Measurements from ENCODE around the gene ZFYVE28. TPM values are rescaled to one million over a fixed set of nuclear protein-coding genes. Genes with fewer than 3 reads are reported as not detected.

The ZFYVE28 gene
- total RNA-seq, 1 donor from 2014 or later = 3.3 TPM

DNA sequence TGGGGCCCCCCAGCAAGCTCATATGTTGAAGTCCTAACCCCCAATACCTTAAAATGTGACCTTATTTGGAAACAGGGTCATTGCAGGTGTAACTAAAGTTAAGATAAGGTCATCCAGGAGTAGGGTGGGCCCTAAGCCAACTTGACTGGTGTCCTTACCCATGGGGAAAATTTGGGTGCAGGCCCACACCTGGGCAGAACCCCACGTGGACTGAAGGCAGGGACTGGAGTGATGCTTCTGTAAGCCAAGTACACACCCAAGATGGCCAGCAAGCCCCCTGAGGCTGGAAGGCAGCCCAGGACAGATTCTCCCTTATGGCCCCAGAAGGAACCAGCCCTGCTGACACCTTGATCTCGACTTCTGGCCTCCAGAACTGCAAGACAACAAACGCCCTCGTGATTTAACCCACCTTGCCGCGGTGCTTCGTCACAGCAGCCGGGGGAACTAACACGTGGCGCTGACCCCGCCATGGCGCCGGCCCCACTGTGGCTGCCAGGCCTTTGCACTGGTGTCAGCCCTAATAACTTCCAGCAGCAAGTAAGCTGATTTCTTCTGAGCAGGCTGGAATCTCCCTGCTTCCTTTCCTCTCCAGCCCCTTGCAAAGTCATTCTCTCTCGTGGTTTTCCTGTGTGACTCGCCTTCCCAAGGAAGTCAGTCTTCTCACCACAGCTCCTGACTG is 133.4 kb downstream of the ZFYVE28 start:
- no peak for DNase-seq (ENCODE audit: low spot score, unreplicated experiment)
- H3K4me3 Mint-ChIP-seq (ENCODE audit: low read depth) = no peak overlapping the region

DNA sequence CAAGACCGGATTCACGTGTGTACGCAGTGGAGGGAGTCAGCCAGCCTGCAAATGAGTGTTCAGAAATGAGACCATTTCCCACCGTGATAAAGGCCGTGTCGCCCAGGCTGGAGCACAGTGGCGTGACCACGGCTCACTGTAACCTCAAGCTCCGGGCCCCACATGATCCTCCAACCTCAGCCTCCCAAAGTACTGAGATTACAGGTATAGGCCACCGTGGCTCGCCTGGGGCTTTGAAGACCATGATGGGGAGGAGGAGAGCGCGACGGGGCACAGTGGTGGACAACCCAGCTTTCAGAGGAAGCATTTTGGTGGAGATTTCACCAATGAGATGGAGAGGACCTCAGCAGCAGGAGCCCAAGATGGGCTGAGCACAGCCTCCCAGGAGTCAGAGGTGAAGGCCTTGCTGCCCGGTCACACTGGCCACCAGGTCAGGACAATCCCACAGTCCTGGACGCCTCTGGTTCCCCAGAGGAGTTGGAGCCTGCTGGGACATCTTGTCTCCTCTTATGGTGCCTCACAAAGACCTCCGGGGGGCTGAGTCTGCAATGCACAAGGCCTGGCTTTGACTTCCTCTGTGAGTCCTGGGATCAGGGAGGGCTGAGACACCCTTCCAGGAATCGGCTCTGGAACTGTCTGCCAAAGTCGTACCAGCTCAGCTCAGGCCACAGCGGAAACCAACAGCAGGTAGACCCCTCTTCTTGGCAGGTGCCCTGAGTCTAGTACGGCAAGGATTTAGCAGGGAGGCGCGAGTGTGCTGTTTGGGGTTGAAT is 134.1 kb downstream of the ZFYVE28 start:
- Mint-ChIP-seq H3K27ac (no peak overlapping the region), H3K36me3 (ENCODE audit: insufficient read depth) (no peaks in the 10 kb centered on the region), H3K4me1 (ENCODE audit: low read depth) (no peaks in the 10 kb centered on the region), H3K9me3 (ENCODE audit: low read depth) (no peaks in the 10 kb centered on the region), H3K27me3 (peaks cover 2% of the 10 kb centered on the region), H3K4me3 (ENCODE audit: low read depth) (no peak overlapping the region)
- DNase-seq (ENCODE audit: low spot score, unreplicated experiment) = no peak
- TF ChIP-seq, protein P1, sequence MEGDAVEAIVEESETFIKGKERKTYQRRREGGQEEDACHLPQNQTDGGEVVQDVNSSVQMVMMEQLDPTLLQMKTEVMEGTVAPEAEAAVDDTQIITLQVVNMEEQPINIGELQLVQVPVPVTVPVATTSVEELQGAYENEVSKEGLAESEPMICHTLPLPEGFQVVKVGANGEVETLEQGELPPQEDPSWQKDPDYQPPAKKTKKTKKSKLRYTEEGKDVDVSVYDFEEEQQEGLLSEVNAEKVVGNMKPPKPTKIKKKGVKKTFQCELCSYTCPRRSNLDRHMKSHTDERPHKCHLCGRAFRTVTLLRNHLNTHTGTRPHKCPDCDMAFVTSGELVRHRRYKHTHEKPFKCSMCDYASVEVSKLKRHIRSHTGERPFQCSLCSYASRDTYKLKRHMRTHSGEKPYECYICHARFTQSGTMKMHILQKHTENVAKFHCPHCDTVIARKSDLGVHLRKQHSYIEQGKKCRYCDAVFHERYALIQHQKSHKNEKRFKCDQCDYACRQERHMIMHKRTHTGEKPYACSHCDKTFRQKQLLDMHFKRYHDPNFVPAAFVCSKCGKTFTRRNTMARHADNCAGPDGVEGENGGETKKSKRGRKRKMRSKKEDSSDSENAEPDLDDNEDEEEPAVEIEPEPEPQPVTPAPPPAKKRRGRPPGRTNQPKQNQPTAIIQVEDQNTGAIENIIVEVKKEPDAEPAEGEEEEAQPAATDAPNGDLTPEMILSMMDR (IDR thresholded peaks at IDR 0.05; ENCODE audit: unreplicated experiment) = no peak

More for the DNA sequence above, 133.4 kb downstream of the ZFYVE28 start:
- peaks cover 2% of the 10 kb centered on the region for H3K27me3 Mint-ChIP-seq
- no peak overlapping the region for H3K27ac Mint-ChIP-seq
- H3K4me1 Mint-ChIP-seq (ENCODE audit: low read depth) = no peaks in the 10 kb centered on the region
- no peaks in the 10 kb centered on the region for H3K36me3 Mint-ChIP-seq (ENCODE audit: insufficient read depth)
- H3K9me3 Mint-ChIP-seq (ENCODE audit: low read depth) = no peaks in the 10 kb centered on the region
- TF ChIP-seq, protein P1 (IDR thresholded peaks at IDR 0.05; ENCODE audit: unreplicated experiment) = no peak

DNA sequence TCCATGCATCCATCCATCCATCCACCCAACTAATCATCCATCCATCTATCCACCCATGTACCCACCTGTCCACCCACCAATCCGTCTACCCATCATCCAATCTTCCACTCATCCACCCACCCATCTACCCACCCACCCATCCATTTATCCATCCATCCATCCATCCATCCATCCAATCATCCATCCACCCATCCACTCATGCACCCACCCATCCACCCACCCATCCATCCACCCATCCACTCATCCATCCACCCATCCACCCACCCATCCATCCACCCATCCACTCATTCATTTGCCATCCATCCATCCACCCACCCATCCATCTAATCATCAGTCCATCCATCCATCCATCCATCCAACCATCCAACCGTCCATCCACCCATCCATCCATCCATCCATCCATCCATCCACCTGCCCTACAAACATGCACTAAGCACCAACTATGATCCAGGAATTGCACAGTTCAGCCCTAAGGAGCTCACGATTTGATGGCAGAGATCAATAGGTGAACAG is 135.2 kb downstream of the ZFYVE28 start:
- Mint-ChIP-seq H3K4me3 (ENCODE audit: low read depth) (no peak overlapping the region), H3K27ac (no peak overlapping the region), H3K4me1 (ENCODE audit: low read depth) (no peaks in the 10 kb centered on the region), H3K36me3 (ENCODE audit: insufficient read depth) (no peaks in the 10 kb centered on the region), H3K27me3 (peaks cover 2% of the 10 kb centered on the region), H3K9me3 (ENCODE audit: low read depth) (no peaks in the 10 kb centered on the region)
- TF ChIP-seq, protein P1 (IDR thresholded peaks at IDR 0.05; ENCODE audit: unreplicated experiment) = no peak
- no peak for DNase-seq (ENCODE audit: low spot score, unreplicated experiment)

DNA sequence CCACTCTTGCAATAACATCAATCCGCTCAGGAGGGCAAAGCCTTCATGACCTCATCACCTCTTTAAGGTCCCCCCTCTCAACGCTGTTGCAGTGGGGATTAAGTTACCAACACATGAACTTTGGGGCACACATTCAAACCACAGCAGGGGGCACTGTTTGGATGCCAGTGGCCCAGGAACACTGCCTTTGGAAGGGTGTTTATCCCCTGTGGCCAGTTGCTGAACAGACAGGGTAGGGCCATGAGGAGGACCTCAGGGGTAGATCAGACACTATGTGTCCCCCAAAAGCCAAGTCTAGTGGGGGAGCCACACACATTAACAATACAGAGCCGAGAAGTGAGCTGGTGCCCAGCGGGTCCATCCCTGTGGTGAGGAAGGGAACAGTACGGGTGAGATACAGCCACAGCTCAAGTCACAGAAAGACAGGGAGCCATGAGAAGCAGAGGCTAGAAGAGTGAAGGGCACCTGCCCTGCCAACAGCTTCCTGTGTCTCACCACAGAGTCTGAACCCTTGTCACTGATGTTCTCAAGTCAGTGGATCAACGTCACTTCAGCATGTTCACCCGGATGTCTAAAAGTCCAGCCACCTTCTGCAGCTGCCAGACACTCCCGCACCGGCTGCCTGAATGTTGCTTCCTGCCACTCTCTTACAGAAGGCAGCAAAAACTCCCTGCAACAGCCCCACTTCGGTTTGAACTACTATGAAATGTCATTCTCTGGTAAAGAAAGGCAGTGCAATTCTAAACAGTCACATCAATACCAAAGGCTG is 136.7 kb downstream of the ZFYVE28 start:
- TF ChIP-seq, protein P1 (IDR thresholded peaks at IDR 0.05; ENCODE audit: unreplicated experiment) = peak; percentile 19
- H3K9me3 Mint-ChIP-seq (ENCODE audit: low read depth) = no peaks in the 10 kb centered on the region
- H3K27ac Mint-ChIP-seq = no peak overlapping the region
- H3K4me1 Mint-ChIP-seq (ENCODE audit: low read depth) = no peaks in the 10 kb centered on the region
- no peak for DNase-seq (ENCODE audit: low spot score, unreplicated experiment)
- no peak overlapping the region for H3K4me3 Mint-ChIP-seq (ENCODE audit: low read depth)
- no peaks in the 10 kb centered on the region for H3K36me3 Mint-ChIP-seq (ENCODE audit: insufficient read depth)
- H3K27me3 Mint-ChIP-seq = peaks cover 2% of the 10 kb centered on the region
